ENCODE results near the gene EID1. TPM values are rescaled to one million over a fixed set of nuclear protein-coding genes. Genes with fewer than 3 reads are reported as not detected.

Gene EID1
- total and polyA plus RNA-seq, 9 of the 15 experiments (the other 6 are each of a cell fraction or from before 2014, with no cell fraction given) = 46.5 to 211 (median 143) TPM

GRCh38 chr15:48877630-48878595 lies at the start of gene EID1 (continued):
- TF ChIP-seq CLOCK (CRISPR knock-in tag; IDR thresholded peaks at IDR 0.05; ENCODE audit: borderline replicate concordance) = no peak
- no peak for TF ChIP-seq HMG20A (CRISPR knock-in tag; conservative IDR thresholded peaks at IDR 0.05)
- 0 out of 2 replicates have a peak, but pooled peaks have one; percentile 76 for TF ChIP-seq ZHX1 (conservative IDR thresholded peaks at IDR 0.05; ENCODE audit: low read length)
- no peak for TF ChIP-seq TSC22D4 (tag; IDR thresholded peaks at IDR 0.05)
- TF ChIP-seq BCL6 (CRISPR knock-in tag; IDR thresholded peaks at IDR 0.05) = no peak
- TF ChIP-seq ZNF551 (CRISPR knock-in tag; IDR thresholded peaks at IDR 0.05) = no peak
- TF ChIP-seq CBFA2T3 (IDR thresholded peaks at IDR 0.05) = no peak; the same call in 1 of the 2 replicates
- TF ChIP-seq ZC3H11A (IDR thresholded peaks at IDR 0.05; ENCODE audit: low read depth, low read length) = no peak
- TF ChIP-seq IRF1 (CRISPR knock-in tag; IDR thresholded peaks at IDR 0.05; ENCODE audit: borderline replicate concordance) = no peak
- peak in 1 of 2 experiments; percentile 73; a peak in 3 of 4 replicates for TF ChIP-seq MNT (conservative IDR thresholded peaks at IDR 0.05)
- TF ChIP-seq MEF2D (tag; conservative IDR thresholded peaks at IDR 0.05; ENCODE audit: low read depth) = no peak
- TF ChIP-seq ZNF512 (tag; IDR thresholded peaks at IDR 0.05) = no peak
- TF ChIP-seq PKNOX1 (IDR thresholded peaks at IDR 0.05) = no peak
- peak; percentile 9; the same call in 1 of the 2 replicates for TF ChIP-seq SMARCE1 (IDR thresholded peaks at IDR 0.05)
- TF ChIP-seq KDM5B (IDR thresholded peaks at IDR 0.05; ENCODE audit: insufficient replicate concordance, low read depth, low read length) = peak; percentile 90
